ENCODE measurements around the gene CCDC88B. TPM values are rescaled to one million over a fixed set of nuclear protein-coding genes. Genes with fewer than 3 reads are reported as not detected.
A peak's percentile ranks its signal among the peaks of the same experiment; 100 is the strongest.

CCDC88B gene
- total and polyA plus RNA-seq, 9 of the 15 experiments (the other 6 are each of a cell fraction or from before 2014, with no cell fraction given), result 0.13 to 18.1 (median 7.9) TPM

DNA sequence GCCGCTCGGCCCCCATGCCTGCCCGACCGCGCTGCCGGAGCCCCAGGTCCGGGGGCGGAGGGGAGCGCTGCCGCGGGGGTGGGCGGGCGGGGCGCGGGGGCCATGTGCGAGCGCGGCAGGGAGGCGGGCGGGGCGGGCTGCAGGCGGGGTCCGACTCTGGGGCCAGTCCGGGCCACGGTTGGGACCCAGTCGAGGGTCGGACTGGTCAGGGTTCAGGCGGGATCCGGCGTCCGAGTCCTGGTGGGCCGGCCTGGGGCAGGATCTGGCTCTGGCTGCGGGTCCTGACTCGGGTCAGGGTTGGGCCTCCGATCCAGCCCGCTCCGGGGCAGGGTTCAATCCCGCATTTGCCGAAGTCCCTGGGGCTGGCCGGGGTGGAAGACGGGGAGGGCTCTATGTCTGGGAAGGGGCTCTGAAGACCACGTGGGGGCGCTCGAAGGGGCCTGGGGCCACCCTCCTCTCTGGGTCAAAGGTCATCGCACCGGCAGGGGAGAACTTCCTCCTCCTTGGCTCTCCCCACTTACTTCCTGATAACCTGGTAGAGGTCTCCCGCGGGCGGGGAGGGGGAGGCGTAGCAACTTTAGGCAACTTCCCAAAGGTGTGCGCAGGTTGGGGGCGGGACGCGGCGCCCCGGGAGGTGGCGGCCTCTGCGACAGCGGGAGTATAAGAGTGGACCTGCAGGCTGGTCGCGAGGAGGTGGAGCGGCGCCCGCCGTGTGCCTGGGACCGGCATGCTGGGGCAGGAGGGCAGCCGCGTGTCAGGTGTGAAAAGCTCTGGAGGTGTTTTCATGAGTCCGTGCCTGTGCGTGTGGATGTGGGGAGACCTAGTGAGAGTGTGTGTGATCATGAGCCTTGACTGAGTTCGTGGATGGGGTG, 34.1 kb upstream of the CCDC88B start (continued):
- TF ChIP-seq NR4A1 (CRISPR knock-in tag; IDR thresholded peaks at IDR 0.05) (no peak), NR4A1 (tag; IDR thresholded peaks at IDR 0.05) (no peak), FOSL1 (tag; conservative IDR thresholded peaks at IDR 0.05) (no peak), MAFK (IDR thresholded peaks at IDR 0.05; ENCODE audit: low read length) (no peak), NFATC3 (IDR thresholded peaks at IDR 0.05) (no peak), KDM2B (CRISPR knock-in tag; IDR thresholded peaks at IDR 0.05) (no peak), ZNF224 (CRISPR knock-in tag; IDR thresholded peaks at IDR 0.05) (no peak), CBFA2T2 (conservative IDR thresholded peaks at IDR 0.05) (no peak), XRCC4 (IDR thresholded peaks at IDR 0.05; ENCODE audit: extremely low read depth, insufficient read depth, insufficient read length) (no peak), NBN (IDR thresholded peaks at IDR 0.05; ENCODE audit: low read depth) (no peak), TCF7L2 (IDR thresholded peaks at IDR 0.05; ENCODE audit: low read depth, low read length) (no peak), ZNF764 (CRISPR knock-in tag; IDR thresholded peaks at IDR 0.05; ENCODE audit: low read depth) (no peak), ZZZ3 (IDR thresholded peaks at IDR 0.05) (no peak), KAT7 (CRISPR knock-in tag; IDR thresholded peaks at IDR 0.05; ENCODE audit: borderline replicate concordance) (peak; percentile 87; the same call in 1 of the 2 replicates), TRIM28 (IDR thresholded peaks at IDR 0.05) (no peak), NFE2L1 (tag; IDR thresholded peaks at IDR 0.05; ENCODE audit: borderline replicate concordance, low read depth) (no peak), ARID1B (IDR thresholded peaks at IDR 0.05) (peak; percentile 32)
- TF ChIP-seq, protein P1, sequence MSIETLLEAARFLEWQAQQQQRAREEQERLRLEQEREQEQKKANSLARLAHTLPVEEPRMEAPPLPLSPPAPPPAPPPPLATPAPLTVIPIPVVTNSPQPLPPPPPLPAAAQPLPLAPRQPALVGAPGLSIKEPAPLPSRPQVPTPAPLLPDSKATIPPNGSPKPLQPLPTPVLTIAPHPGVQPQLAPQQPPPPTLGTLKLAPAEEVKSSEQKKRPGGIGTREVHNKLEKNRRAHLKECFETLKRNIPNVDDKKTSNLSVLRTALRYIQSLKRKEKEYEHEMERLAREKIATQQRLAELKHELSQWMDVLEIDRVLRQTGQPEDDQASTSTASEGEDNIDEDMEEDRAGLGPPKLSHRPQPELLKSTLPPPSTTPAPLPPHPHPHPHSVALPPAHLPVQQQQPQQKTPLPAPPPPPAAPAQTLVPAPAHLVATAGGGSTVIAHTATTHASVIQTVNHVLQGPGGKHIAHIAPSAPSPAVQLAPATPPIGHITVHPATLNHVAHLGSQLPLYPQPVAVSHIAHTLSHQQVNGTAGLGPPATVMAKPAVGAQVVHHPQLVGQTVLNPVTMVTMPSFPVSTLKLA (conservative IDR thresholded peaks at IDR 0.05), result peak; percentile 85 to 92
- TF ChIP-seq, protein P2, sequence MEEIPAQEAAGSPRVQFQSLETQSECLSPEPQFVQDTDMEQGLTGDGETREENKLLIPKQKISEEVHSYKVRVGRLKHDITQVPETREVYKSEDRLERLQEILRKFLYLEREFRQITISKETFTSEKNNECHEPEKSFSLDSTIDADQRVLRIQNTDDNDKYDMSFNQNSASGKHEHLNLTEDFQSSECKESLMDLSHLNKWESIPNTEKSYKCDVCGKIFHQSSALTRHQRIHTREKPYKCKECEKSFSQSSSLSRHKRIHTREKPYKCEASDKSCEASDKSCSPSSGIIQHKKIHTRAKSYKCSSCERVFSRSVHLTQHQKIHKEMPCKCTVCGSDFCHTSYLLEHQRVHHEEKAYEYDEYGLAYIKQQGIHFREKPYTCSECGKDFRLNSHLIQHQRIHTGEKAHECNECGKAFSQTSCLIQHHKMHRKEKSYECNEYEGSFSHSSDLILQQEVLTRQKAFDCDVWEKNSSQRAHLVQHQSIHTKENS (CRISPR knock-in tag; IDR thresholded peaks at IDR 0.05), result no peak
- TF ChIP-seq, protein P3, sequence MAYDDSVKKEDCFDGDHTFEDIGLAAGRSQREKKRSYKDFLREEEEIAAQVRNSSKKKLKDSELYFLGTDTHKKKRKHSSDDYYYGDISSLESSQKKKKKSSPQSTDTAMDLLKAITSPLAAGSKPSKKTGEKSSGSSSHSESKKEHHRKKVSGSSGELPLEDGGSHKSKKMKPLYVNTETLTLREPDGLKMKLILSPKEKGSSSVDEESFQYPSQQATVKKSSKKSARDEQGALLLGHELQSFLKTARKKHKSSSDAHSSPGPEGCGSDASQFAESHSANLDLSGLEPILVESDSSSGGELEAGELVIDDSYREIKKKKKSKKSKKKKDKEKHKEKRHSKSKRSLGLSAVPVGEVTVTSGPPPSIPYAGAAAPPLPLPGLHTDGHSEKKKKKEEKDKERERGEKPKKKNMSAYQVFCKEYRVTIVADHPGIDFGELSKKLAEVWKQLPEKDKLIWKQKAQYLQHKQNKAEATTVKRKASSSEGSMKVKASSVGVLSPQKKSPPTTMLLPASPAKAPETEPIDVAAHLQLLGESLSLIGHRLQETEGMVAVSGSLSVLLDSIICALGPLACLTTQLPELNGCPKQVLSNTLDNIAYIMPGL (CRISPR knock-in tag; IDR thresholded peaks at IDR 0.05), result no peak
- TF ChIP-seq, protein P4, sequence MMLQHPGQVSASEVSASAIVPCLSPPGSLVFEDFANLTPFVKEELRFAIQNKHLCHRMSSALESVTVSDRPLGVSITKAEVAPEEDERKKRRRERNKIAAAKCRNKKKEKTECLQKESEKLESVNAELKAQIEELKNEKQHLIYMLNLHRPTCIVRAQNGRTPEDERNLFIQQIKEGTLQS (IDR thresholded peaks at IDR 0.05), result no peak
- TF ChIP-seq, protein P4 (CRISPR knock-in tag; conservative IDR thresholded peaks at IDR 0.05), result no peak
- TF ChIP-seq, protein P5, sequence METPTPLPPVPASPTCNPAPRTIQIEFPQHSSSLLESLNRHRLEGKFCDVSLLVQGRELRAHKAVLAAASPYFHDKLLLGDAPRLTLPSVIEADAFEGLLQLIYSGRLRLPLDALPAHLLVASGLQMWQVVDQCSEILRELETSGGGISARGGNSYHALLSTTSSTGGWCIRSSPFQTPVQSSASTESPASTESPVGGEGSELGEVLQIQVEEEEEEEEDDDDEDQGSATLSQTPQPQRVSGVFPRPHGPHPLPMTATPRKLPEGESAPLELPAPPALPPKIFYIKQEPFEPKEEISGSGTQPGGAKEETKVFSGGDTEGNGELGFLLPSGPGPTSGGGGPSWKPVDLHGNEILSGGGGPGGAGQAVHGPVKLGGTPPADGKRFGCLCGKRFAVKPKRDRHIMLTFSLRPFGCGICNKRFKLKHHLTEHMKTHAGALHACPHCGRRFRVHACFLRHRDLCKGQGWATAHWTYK (CRISPR knock-in tag; IDR thresholded peaks at IDR 0.05), result no peak
